ENCODE results near the gene ITGA1. TPM values are rescaled to one million over a fixed set of nuclear protein-coding genes. Genes with fewer than 3 reads are reported as not detected.
A peak's percentile ranks its signal among the peaks of the same experiment; 100 is the strongest.

Gene ITGA1
- total and polyA plus RNA-seq, 2 of the 13 experiments (the other 11 are each of a cell fraction or from before 2014, with no cell fraction given): 23.1 to 28.6 TPM

- TF ChIP-seq BCL3 (CRISPR knock-in tag; IDR thresholded peaks at IDR 0.05): 0 out of 2 replicates have a peak, but pooled peaks have one; percentile 10
- no peak for TF ChIP-seq REST (IDR thresholded peaks at IDR 0.05; ENCODE audit: borderline replicate concordance in 1 of 2, low read depth in 1 of 2, low read length in 2 of 2)
- no peak for TF ChIP-seq CREB1 (IDR thresholded peaks at IDR 0.05)
- peak; percentile 71 for TF ChIP-seq CREB1 (CRISPR knock-in tag; IDR thresholded peaks at IDR 0.05)
- 0 out of 2 replicates have a peak, but pooled peaks have one; percentile 6 for TF ChIP-seq ZNF441 (CRISPR knock-in tag; IDR thresholded peaks at IDR 0.05; ENCODE audit: borderline replicate concordance)
- 0 out of 2 replicates have a peak, but pooled peaks have one; percentile 49 for TF ChIP-seq ZNF264 (CRISPR knock-in tag; IDR thresholded peaks at IDR 0.05)
- TF ChIP-seq DNMT3B (CRISPR knock-in tag; conservative IDR thresholded peaks at IDR 0.05): 0 out of 2 replicates have a peak, but pooled peaks have one; percentile 12
- peak; percentile 18; the same call in 1 of the 2 replicates for TF ChIP-seq RFX1 (IDR thresholded peaks at IDR 0.05)
- no peak for TF ChIP-seq PATZ1 (CRISPR knock-in tag; IDR thresholded peaks at IDR 0.05)
- TF ChIP-seq SIN3B (IDR thresholded peaks at IDR 0.05; ENCODE audit: low read length): no peak
- TF ChIP-seq ZSCAN5A (CRISPR knock-in tag; IDR thresholded peaks at IDR 0.05; ENCODE audit: borderline replicate concordance): 0 out of 2 replicates have a peak, but pooled peaks have one; percentile 57
- peak; percentile 25; the same call in 1 of the 2 replicates for TF ChIP-seq ZNF224 (CRISPR knock-in tag; IDR thresholded peaks at IDR 0.05)
- TF ChIP-seq FOXJ3 (CRISPR knock-in tag; IDR thresholded peaks at IDR 0.05; ENCODE audit: borderline replicate concordance): no peak
Observed at GRCh38 chr5:52799358-52799982, 11.8 kb downstream of the ITGA1 start (continued).

Data from HepG2 (cell line).